ACHN (cell line): ENCODE results near the gene CCM2.
A peak's percentile ranks its signal among the peaks of the same experiment; 100 is the strongest.

Source experiments
- DNase-seq: peaks from one replicate; pipeline ENCODE4 v3.0.0-alpha.2; 2015
- in situ Hi-C: cut with HindIII; loops from 2 replicates; pipeline ENCODE4 v1.10.0; 2017; ENCODE audit warnings: low sequenced_read_pairs, low pct_ligation_motif_present, low pct_unique_long_range_greater_than_20kb

CCM2 gene

DNA sequence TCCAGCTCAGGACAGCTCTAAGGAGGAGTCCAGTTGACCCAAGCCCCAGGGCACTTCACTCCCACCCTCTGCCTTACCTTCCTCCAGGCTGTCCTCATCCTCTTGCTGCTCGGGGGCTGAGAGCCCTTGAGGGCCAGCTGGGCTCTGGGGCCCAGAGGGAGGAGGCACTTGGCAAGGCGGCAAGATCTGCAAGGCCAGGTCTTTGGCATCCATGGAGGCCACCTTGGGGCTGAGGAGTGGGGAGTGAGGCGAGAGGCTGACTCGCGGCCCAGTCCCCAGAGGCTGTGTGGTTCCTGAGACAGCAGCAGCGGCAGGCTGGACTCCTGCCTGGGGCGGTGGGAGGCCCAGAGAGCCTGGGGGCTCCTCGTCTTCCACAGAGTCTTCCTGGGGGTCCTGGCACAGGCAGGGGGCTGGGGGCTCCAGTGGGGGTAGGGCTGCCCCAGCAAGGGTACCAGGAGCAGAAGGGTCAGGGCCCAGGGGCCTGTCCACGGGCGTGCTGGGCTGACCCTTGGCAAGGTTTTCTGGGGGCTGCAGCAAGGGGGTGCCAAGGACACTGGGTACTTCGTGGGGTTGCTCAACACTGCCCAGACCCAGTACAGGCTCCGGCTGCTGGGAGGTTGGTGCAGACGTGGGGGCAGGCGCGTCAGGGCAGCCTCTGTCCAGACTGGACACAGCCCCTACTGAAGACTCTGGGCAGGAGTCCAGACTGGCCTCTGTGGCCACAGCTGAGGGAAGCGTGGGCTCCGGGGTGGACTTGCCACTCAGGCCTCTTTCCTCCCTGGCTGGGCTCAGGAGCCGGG, 82.2 kb downstream of the CCM2 start:
- no peak for DNase-seq
- in situ Hi-C loops = no loop called here

DNA sequence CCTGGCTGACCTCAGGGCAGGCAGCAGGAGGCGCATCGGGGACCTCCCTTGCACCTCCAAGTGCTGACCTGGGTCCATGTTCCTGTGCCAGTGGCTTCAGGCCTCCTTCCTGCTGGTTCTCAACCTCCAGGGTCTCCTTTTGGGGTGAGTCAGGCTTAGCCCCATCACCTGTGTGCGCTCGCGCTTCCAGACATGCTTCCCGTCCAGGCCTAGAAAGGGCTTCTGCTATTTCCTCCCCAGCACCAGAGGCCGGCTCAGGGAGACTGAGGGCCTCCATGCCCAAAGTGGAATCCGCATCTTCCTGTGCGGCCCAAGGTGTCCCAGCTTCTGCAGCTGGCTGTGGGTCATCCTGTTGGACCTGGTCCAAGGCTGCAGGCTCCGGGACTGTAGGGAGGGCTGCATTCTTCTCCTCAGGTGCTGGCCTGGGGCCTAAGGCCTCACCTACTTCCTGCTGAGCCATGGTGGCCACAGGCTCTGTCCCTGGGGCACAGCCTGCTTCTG, 82.9 kb downstream of the CCM2 start:
- no peak for DNase-seq
- in situ Hi-C loops = no loop called here

DNA sequence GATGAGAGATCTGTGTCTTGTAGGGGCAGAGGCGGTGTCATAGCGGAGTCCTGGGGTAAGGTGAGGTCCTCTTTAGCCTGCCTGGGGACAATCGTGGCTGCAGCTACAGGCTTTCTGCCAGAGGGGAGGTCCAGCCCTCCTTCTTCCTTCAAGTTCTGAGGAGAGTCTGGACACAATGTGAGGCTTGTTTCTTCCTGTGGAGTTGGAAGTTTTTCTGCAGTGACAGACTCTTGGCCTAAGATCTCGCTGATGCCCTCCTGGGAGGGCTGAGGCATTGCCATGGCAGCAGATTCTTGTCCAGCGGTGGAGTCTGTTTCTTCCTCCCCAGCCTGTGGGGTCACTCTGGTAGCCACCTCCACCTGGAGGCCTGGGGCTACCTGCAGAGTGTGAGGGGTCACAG, 84.3 kb downstream of the CCM2 start:
- in situ Hi-C loops = no loop called here
- DNase-seq = no peak

DNA sequence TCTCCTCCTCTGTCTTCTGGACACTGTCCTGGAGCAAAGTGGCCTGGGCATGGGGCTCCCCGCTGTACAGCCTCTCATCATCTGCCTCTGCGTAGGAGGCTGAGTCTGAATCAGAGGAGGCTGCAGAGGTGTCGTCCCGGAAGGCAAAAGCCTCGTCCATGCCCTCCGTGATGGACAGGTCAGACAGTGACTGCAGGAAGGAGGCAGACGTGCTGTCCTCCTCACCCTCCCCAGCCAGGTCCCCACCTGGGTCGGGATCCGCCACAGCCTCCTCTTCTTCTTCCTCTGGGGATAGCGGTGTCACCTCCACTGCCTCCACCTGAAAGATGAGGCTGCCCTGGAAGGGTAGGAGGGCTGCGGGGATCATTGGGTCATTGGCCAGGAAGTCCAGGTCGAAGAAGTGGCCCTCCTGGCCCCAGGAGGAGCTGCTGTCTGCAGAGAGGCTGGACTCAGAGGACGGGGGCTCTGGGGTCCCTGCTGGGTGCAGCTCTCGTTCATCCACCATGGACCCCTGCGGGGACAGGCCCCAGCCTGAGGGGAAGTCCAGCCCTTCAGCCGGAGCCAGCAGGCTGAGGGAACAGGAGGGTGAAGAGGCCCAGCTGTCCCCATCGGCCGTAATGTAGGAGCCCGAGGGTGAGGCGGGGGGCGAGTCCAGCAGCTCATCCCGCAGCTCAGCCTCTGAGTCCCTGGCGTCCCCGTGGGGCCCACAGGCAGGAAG, 85.1 kb downstream of the CCM2 start:
- DNase-seq = no peak
- in situ Hi-C loops = no loop called here

DNA sequence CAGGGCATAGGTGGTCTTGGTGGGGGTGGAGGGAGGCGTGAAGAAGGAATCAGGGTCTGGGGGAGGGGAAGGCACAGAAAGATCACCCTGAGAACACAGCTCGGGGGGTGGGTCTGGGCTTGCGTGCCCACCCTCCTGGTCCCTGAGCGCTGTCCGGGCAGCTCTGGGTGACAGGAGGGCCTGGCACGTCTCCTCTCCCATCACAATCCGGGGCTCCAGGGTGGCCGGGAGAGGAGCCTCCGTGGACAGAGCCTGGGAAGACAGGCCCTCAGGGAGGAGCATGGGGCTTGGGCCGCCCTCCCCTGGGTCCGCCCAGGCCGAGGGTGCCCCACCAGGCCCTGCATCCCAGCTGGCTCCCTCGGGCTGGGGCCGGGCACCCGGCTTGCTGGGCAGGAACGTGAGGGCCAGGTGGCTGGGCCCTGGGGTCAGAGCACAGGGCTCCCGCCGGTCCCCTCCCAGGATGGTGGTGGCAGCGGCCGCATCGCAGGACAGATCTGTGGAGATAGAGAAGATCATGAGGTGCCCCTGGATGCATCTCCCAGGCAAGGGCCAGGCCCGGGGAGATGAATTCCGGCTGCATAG, 85.7 kb downstream of the CCM2 start:
- DNase-seq = no peak
- in situ Hi-C loops = no loop called here

DNA sequence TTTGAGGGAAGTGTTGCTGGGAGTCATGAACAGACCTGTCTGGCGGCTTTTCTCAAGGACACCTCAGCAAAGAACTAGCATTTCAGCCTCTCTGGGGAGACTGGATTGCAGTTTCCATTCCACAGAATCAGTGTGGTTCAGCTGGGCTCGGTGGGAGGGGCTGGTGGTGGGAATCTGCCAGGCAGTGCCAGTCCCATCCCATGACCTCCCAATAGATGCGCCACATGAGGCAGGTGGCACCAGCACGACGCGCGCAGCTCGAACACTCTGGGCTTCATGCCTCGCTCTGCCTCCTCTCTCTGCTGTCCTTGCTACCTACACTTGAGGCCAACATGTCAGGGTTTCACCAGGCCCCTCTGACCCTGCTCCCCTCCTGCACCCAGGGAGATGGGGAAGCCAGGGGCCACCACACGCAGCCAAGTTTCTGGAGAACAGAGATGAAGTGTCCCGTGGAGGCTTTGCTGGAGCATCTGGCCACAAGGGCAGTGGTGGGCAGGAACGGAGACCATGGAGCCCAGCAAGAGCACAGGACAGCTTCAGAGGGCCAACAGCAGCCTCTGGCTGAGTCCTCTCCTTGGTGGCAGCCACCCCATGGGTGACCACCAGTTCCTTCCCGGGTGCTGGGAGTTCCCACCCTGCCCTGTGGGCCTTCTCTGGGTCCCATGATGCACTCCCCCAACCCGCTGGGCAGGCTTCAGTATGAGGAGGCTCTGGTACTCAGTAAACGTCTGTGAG, 86.5 kb downstream of the CCM2 start:
- in situ Hi-C loops = no loop called here
- DNase-seq = no peak

DNA sequence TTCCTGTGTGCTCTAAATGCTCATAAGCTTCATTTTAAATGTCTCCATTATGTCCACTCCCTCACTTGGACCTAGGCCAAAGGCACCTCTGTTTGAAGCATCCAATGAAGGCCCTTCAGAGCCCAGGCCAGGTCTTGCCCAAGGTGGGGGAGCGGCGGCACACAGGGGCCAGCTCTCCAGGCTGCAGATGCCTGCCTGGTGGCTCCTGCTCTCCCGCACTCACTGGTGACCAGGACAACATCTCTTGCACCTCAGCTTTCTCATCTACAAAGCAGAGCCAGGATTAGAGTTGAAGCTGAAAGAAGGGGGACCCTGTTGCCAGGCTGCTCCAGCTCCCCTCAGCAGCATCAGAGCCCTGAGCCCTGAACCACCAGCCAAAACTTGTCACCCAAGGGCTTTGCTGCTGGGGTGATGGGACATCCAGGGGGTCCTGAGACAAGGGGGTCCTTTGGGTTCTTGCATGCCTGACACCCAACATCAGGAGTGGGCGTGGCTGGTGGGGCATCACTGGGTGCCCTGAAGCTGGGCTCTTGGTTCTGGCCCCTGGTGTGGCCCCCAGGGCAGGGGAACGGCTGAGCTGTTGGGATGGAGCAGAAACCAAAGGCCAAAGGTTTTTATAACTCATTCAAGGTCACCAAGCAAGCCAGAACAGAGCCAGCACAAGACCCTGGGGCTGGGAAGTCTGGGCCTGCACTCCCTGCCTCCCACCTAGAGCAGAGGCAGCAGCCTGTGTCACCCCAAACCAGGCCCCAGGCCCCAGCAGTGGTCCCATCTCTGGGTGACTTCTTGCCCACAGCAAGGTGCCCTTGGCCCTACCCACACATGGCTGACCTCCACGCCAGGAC, 87.5 kb downstream of the CCM2 start:
- DNase-seq = no peak
- in situ Hi-C loops = no loop called here

DNA sequence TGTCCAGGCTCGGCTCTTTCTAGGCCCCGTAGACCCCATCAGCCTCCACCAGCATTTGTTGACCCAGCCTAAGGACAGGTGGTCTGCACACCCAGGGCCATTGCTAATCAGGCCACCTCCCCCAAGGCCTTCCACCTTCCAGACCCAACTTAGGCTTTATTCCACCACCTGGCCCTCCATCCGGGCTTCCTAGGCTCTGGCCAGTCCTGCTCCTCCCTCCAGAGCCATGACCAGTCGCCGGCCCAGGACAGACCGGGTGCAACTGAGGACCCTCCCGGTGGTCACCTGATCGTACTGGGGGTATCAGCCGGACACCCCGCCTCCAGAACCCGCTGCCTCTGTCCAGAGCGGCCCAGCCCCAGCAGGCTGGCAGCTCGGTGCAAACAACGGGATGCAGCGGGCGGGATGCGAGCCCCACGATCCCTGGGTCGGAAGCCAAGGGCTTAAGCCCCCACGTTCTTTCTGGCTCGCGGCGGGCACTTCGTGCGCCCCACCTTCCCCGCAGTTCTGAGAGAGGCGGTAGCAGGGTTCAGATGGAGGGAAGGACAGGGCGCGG, 88.2 kb downstream of the CCM2 start:
- in situ Hi-C loops = no loop called here
- no peak for DNase-seq

DNA sequence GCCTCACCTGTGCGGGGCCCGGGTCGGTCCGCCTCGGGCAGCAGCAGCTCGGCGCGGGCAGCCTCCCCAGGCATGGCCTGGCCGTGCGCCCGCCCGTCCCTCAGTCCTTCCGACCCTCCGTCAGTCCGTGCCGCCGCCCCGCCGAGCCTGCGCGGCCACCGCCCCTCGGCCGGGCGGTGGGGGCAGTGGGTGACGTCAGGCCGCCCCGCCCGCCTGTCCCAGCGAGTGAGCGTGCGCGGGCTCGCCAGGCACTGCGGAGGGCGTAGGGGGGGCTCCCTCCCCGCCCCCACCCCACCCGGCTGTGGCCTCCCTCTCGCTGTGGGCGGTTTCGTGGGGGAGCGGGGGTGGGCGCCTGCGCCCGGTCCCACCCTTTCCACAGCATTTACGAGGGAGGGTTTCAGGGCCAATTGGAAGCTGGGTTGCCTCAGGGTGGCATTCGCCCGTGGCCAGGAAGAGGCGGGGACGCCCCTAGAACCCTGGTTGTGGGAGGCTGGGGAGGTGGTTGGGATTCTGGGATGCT, 88.9 kb downstream of the CCM2 start, which contains the start of gene NACAD:
Gene NACAD, minus strand, starts transcription at position 149 of the 520 bp plus-strand sequence. Its CDS starts 75 bp downstream, at position 74.
- in situ Hi-C loops = no loop called here
- DNase-seq = peak; percentile 68

DNA sequence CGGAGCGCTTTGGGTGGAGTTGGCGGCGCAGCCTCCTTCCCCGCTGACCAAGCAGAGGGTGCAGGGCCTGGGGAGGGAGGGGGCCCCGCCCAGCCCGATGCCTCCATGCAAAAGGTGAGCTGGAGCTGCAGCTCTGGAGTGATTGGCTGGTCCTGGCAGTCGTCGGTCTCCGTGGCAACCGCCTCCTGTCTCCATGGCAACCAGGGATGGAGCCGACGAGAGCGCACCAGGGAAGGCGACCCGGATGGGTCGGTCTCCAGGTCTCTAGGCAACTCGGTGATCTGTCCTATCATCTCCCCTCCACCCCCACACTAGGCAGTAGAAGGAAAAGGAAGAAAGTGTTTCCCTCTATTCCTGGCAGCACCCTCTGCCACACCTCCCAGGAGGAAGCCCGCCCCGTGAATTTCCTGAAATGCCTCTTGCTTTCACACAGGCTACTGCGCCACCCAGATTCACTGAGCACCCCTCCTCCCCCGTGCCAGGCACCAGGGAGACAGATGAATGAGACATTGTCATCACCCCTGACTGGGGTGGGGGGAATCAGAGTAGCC, 89.4 kb downstream of the CCM2 start:
- peak; percentile 59 for DNase-seq
- in situ Hi-C loops = no loop called here

DNA sequence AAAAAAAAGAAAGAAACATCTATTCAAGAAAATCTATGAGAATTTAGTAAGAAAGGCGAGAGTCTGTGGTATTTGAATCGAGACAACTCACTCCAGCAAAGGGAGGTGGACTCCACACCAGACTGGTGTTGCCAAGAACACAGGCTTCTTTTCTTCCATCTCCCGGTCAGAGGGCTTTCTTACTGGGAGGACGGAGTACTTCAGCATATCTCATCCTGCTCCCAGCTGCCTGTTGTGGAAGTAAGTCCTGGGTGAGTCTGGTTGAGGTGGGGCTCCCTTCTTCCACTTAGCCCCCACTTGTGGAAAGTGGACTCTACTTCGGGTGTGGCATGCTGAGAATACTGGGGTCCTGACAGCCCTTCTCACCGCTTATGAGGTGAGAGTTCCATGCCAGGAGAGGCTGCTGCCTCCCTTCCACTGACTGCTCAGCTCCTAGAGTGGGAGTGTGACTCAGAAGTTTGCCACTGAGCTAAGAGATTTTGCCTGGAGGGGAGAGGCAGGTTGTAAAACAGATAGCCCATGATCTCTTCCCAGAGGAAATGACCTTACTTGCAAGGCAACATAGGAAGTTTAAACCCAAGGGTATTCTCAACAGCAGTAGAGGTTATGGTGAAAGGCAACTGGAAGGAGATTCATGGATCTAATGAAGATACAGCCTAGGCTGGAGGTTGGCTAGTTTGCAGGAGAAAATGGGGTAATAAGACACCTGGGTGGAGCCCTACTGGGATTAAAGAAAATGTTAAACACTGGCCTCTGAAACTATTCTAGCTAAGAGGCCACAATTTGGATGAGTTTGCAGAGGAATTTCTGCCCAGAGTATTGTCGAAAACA, 92.3 kb downstream of the CCM2 start:
- in situ Hi-C loops = no loop called here
- DNase-seq = no peak

DNA sequence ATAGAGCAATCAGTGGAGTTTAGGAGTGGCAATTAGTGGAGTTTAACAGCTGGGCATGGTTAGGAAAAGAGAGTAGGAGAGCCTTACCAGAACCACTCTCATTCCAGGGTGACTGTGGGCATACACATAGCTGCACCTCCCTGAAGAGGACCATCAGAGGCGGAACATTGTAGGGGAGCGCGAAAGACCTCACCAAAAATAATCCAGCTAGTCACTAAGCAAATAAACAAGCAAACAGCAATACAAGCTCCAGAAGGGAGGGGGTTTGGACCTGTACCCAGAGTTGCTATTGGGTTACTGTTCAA, 92.9 kb downstream of the CCM2 start:
- DNase-seq = no peak
- in situ Hi-C loops = no loop called here

DNA sequence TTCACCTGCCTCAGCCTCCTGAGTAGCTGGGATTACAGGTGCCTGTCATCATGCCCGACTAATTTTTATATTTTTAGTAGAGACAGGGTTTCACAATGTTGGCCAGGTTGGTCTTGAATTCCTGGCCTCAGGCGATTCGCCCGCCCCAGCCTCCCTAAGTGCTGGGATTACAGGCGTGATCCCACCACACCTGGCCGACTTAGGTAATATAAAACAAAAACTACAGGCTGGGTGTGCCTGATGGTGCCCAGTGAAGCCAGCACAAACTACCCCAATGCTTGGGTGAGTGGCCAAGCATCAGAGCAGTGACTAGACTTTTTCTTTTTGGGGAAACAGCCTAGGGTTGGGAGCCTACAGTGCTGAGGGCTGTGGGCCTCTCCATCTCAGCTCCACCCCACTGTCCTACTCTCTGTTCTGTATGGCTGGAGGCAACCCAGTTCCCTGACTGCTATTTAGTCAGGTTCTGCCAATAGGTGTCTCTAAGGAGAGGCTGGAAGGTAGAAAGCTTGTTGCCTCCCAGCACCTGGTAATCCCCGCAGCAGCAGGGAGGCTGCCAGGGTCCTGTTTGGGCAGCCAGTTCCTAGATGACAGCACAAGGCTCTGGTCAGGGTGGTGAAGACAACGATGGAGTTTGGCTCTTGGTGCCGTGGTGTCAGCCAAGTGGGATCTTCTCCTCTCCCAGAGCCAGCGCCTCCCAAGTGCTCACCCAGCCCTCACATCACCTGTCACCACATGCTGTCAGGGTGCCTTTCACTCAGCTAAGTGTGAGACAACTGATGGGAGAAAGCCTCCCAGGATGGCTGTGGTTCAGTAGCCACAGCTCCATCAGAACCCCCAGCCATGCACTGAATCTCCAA, 99.2 kb downstream of the CCM2 start:
- DNase-seq = no peak
- in situ Hi-C loops = no loop called here

DNA sequence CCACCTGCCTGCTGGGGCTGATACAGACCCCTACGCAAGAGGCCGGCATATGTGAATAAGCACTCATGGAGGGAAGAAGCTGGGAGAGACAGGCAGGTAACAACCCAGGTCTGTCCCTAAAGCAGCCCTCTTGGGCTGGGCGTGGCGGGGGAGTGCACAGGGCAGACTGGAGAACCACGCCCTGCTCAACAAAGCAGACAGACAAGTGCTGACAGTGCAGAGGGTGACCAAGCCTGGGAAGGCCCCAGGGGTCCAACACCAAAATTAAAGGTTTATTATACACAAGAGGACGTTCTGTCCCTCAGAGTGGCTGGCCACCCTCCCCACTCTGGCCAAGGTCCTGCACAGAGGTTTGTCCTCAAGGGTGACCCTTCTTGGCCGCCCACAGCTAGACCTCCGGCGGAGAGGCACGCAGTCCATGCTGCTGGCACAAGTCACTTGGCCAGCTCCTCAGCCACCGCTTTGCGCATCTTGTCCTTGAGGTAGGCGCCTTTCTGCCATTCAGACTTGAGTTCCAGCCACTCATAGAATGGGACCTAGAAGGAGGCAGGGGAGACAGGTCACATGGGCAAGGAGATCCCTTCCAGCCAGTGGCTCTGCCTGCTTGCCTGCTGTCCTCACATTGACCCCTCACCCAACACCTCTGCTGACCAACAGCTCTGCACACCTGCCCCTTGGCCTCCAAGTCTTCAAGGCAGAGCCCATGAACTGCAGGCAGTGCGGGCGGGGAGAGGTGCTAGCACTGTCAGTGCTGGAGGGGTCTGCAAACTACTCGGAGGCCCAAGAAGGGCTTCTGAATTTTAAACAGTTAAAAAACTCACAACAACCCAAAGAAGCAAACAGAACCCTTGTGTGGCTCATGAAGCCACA, 100.1 kb downstream of the CCM2 start:
- in situ Hi-C loops = no loop called here
- no peak for DNase-seq
